Measurements from ENCODE around the gene RIOK1.

- TF ChIP-seq POLR2A (IDR thresholded peaks at IDR 0.05; ENCODE audit: borderline replicate concordance, extremely low read depth, insufficient read depth, insufficient read length) (no peak), POLR2AphosphoS5 (IDR thresholded peaks at IDR 0.05; ENCODE audit: low read depth, low read length) (no peak), SIN3A (IDR thresholded peaks at IDR 0.05; ENCODE audit: low read depth) (no peak), FOSL1 (IDR thresholded peaks at IDR 0.05; ENCODE audit: low read depth) (no peak), ZNF274 (IDR thresholded peaks at IDR 0.05; ENCODE audit: low read depth, low read length) (no peak)
- TF ChIP-seq, protein P1, sequence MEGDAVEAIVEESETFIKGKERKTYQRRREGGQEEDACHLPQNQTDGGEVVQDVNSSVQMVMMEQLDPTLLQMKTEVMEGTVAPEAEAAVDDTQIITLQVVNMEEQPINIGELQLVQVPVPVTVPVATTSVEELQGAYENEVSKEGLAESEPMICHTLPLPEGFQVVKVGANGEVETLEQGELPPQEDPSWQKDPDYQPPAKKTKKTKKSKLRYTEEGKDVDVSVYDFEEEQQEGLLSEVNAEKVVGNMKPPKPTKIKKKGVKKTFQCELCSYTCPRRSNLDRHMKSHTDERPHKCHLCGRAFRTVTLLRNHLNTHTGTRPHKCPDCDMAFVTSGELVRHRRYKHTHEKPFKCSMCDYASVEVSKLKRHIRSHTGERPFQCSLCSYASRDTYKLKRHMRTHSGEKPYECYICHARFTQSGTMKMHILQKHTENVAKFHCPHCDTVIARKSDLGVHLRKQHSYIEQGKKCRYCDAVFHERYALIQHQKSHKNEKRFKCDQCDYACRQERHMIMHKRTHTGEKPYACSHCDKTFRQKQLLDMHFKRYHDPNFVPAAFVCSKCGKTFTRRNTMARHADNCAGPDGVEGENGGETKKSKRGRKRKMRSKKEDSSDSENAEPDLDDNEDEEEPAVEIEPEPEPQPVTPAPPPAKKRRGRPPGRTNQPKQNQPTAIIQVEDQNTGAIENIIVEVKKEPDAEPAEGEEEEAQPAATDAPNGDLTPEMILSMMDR (IDR thresholded peaks at IDR 0.05 in 2 of 3, conservative IDR thresholded peaks at IDR 0.05 in 1 of 3; ENCODE audit: borderline replicate concordance in 1 of 3, insufficient read depth in 1 of 3, low read depth in 2 of 3, low read length in 2 of 3): no peak
- TF ChIP-seq, protein P2, sequence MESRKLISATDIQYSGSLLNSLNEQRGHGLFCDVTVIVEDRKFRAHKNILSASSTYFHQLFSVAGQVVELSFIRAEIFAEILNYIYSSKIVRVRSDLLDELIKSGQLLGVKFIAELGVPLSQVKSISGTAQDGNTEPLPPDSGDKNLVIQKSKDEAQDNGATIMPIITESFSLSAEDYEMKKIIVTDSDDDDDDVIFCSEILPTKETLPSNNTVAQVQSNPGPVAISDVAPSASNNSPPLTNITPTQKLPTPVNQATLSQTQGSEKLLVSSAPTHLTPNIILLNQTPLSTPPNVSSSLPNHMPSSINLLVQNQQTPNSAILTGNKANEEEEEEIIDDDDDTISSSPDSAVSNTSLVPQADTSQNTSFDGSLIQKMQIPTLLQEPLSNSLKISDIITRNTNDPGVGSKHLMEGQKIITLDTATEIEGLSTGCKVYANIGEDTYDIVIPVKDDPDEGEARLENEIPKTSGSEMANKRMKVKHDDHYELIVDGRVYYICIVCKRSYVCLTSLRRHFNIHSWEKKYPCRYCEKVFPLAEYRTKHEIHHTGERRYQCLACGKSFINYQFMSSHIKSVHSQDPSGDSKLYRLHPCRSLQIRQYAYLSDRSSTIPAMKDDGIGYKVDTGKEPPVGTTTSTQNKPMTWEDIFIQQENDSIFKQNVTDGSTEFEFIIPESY (IDR thresholded peaks at IDR 0.05; ENCODE audit: extremely low read depth, insufficient replicate concordance, low read length): no peak
These were observed 14.9 kb downstream of the RIOK1 start for GRCh38 chr6:7404546-7404945.
